Stimulated activated CD8-positive, alpha-beta memory T cell treated with anti-CD3 and anti-CD28 coated beads, Interleukin-7, amount 100 ng/mL, for 24 hours (primary cell): ENCODE data around the gene IMP4.

Source experiments
- DNase-seq: peaks from one replicate; pipeline ENCODE4 v3.0.0-alpha.2; 2020; ENCODE audit warnings: low read depth

IMP4 gene

GRCh38 chr2:130336877-130337734 is 5.6 kb upstream of the IMP4 start:
- DNase-seq: no peak

- no peak for DNase-seq
Observed at GRCh38 chr2:130337735-130338325, 4.9 kb upstream of the IMP4 start.

GRCh38 chr2:130338793-130339345 is 3.8 kb upstream of the IMP4 start:
- no peak for DNase-seq

- no peak for DNase-seq
Observed at GRCh38 chr2:130339885-130340745, 2.6 kb upstream of the IMP4 start.

- no peak for DNase-seq
Observed at GRCh38 chr2:130341562-130342019, 1.1 kb upstream of the IMP4 start.

- peak; percentile 60 for DNase-seq
Observed at GRCh38 chr2:130342020-130342532, 621 bp upstream of the IMP4 start.

GRCh38 chr2:130344578-130344977 is 1.9 kb downstream of the IMP4 start:
- no peak for DNase-seq

GRCh38 chr2:130345091-130345490 is 2.4 kb downstream of the IMP4 start:
- DNase-seq: no peak

GRCh38 chr2:130345611-130346010 is 2.9 kb downstream of the IMP4 start:
- DNase-seq: no peak

- DNase-seq: no peak
Observed at GRCh38 chr2:130346041-130346740, 3.5 kb downstream of the IMP4 start.

- DNase-seq: no peak
Observed at GRCh38 chr2:130346741-130347066, 4.0 kb downstream of the IMP4 start.

GRCh38 chr2:130347220-130347925 is 4.7 kb downstream of the IMP4 start:
- DNase-seq: no peak

- DNase-seq: no peak
Observed at GRCh38 chr2:130349174-130349573, 6.5 kb downstream of the IMP4 start.

GRCh38 chr2:130351711-130352110 is 9.0 kb downstream of the IMP4 start:
- DNase-seq: no peak

GRCh38 chr2:130352237-130352636 is 9.5 kb downstream of the IMP4 start:
- DNase-seq: no peak

- no peak for DNase-seq
Observed at GRCh38 chr2:130353291-130354138, 10.8 kb downstream of the IMP4 start.

- no peak for DNase-seq
Observed at GRCh38 chr2:130354139-130354428, 11.4 kb downstream of the IMP4 start.

GRCh38 chr2:130355172-130355577 is 12.5 kb downstream of the IMP4 start:
- DNase-seq: no peak

- no peak for DNase-seq
Observed at GRCh38 chr2:130355578-130356431, 13.1 kb downstream of the IMP4 start, which contains the start of gene PTPN18. Gene PTPN18 (plus strand): TSS chr2:130356056. CDS start chr2:130356108, 52 bp downstream.
